A673 (cell line): Measurements from ENCODE around the gene ZCRB1. TPM values are rescaled to one million over a fixed set of nuclear protein-coding genes. Genes with fewer than 3 reads are reported as not detected.
"Not testable (repeated sequence)": the region's sequence is repeated elsewhere in the genome, so short reads cannot be mapped to it uniquely, and the experiment has no call there.

Experiments used
- BruUV-seq: library from RNA; stranded (reverse); fragments of 400-500 nt; replicated peaks from 2 replicates; lab custom pipeline; 2021; lab: Mats Ljungman, UMichigan
- CTCF ChIA-PET: fragments of 300-600 bp; sonication (Branson Sonifier 250); formaldehyde crosslinking; loops from one replicate; lab custom pipeline; 2022; ENCODE audit warnings: antibody characterized with exemption; lab: Charles Lee
- POLR2A ChIA-PET: fragments of 300-600 bp; sonication (Branson Sonifier 250); formaldehyde crosslinking; loops from one replicate; lab custom pipeline; 2022; ENCODE audit warnings: antibody characterized with exemption; ENCODE audit not compliant: low non-redundant PET; lab: Charles Lee
- DNase-seq: peaks from one replicate; pipeline ENCODE4 v3.0.0-alpha.2; 2015; ENCODE audit warnings: low spot score
- H3K27ac ChIP-seq: fragments of 200-600 bp; sonication (generic); 2 replicates; pipeline ENCODE4 v1.5.1; 2016; ENCODE audit warnings: mixed run types, low read depth, mild to moderate bottlenecking, mixed read lengths, antibody characterized with exemption, low read length; ENCODE audit not compliant: poor library complexity, severe bottlenecking
- H3K27me3 ChIP-seq: fragments of 200-600 bp; sonication (generic); replicated peaks from 2 replicates; pipeline ENCODE4 v1.6.1; 2017; ENCODE audit warnings: mixed run types, low read depth, mild to moderate bottlenecking, mixed read lengths, antibody characterized with exemption, low read length; ENCODE audit not compliant: insufficient read depth, poor library complexity
- H3K36me3 ChIP-seq: fragments of 200-600 bp; sonication (generic); 2 replicates; pipeline ENCODE4 v1.6.1; 2016; ENCODE audit warnings: mixed run types, mild to moderate bottlenecking, mixed read lengths, antibody characterized with exemption, low read length; ENCODE audit not compliant: insufficient read depth, poor library complexity, severe bottlenecking
- H3K4me1 ChIP-seq: fragments of 200-600 bp; sonication (generic); 2 replicates; pipeline ENCODE4 v1.6.1; 2017; ENCODE audit warnings: mixed run types, mild to moderate bottlenecking, mixed read lengths, antibody characterized with exemption, low read length; ENCODE audit not compliant: insufficient read depth, poor library complexity, severe bottlenecking
- H3K4me3 ChIP-seq: fragments of 200-600 bp; sonication (generic); 2 replicates; pipeline ENCODE4 v1.5.1; 2016; ENCODE audit warnings: low read depth, mixed run types, mild to moderate bottlenecking, mixed read lengths, low read length; ENCODE audit not compliant: poor library complexity, severe bottlenecking
- H3K9me3 ChIP-seq: fragments of 200-600 bp; sonication (generic); 2 replicates; pipeline ENCODE4 v1.6.1; 2016; ENCODE audit warnings: mixed run types, low read depth, mild to moderate bottlenecking, mixed read lengths, antibody characterized with exemption, low read length; ENCODE audit not compliant: poor library complexity, severe bottlenecking
- EZH2 ChIP-seq: fragments of 200-600 bp; sonication (generic); IDR thresholded peaks from 2 replicates; pipeline ENCODE4 v1.6.1; 2017; ENCODE audit warnings: borderline replicate concordance, low read depth, mild to moderate bottlenecking, mixed read lengths, antibody characterized with exemption, low read length; ENCODE audit not compliant: poor library complexity, severe bottlenecking
- intact Hi-C: fragments of 100-400 bp; cut with micrococcal nuclease; formaldehyde crosslinking; loops from one replicate; pipeline ENCODE4 v1.10.0; 2022; ENCODE audit not compliant: unreplicated experiment
- total RNA-seq: library from RNA; stranded (reverse); gene quantifications from 2 replicates; pipeline ENCODE4 v1.2.3, GENCODE V29; 2021
- TF ChIP-seq, protein P1 (sequence below): fragments of 300-800, 200-600 bp; sonication (generic); conservative IDR thresholded peaks from 2 replicates; pipeline ENCODE4 v1.5.1; 2017; ENCODE audit warnings: low read depth, mild to moderate bottlenecking, antibody characterized with exemption, low read length, moderate library complexity, mixed read lengths

Gene ZCRB1
- total RNA-seq, 1 experiment from 2014 or later, result 110 TPM

DNA sequence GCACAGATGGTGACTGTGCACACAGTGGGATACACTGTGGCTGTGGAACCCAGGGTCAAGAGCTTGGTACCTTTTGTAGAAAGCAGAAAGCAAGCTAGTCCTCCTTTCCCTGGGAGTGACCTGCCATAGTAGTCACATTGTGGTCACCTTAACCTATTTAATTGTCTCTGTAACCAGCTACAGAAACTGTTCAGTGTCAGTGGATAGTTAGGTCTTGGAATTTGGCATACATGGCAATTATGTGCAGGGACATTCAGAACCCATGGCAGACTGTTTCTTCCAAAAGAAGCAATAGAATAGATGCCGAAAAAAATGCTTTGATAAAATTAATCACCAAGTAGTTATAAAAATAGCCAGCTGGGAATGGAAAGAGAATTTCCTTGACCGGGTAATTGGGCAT lies 30.4 kb upstream of the ZCRB1 start:
- H3K4me1 ChIP-seq, result no peaks in the 10 kb centered on the region
- no peak overlapping the region for H3K27ac ChIP-seq
- BruUV-seq, result no TSS peak
- H3K9me3 ChIP-seq, result no peaks in the 10 kb centered on the region
- TF ChIP-seq EZH2, result no peak
- TF ChIP-seq, protein P1, sequence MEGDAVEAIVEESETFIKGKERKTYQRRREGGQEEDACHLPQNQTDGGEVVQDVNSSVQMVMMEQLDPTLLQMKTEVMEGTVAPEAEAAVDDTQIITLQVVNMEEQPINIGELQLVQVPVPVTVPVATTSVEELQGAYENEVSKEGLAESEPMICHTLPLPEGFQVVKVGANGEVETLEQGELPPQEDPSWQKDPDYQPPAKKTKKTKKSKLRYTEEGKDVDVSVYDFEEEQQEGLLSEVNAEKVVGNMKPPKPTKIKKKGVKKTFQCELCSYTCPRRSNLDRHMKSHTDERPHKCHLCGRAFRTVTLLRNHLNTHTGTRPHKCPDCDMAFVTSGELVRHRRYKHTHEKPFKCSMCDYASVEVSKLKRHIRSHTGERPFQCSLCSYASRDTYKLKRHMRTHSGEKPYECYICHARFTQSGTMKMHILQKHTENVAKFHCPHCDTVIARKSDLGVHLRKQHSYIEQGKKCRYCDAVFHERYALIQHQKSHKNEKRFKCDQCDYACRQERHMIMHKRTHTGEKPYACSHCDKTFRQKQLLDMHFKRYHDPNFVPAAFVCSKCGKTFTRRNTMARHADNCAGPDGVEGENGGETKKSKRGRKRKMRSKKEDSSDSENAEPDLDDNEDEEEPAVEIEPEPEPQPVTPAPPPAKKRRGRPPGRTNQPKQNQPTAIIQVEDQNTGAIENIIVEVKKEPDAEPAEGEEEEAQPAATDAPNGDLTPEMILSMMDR, result no peak
- intact Hi-C loops, result no loop called here
- no peak overlapping the region for H3K4me3 ChIP-seq
- H3K36me3 ChIP-seq, result peaks cover 11% of the 10 kb centered on the region
- POLR2A ChIA-PET, result no interaction called here
- no peak for DNase-seq
- no peaks in the 10 kb centered on the region for H3K27me3 ChIP-seq
- CTCF ChIA-PET, result no interaction called here

DNA sequence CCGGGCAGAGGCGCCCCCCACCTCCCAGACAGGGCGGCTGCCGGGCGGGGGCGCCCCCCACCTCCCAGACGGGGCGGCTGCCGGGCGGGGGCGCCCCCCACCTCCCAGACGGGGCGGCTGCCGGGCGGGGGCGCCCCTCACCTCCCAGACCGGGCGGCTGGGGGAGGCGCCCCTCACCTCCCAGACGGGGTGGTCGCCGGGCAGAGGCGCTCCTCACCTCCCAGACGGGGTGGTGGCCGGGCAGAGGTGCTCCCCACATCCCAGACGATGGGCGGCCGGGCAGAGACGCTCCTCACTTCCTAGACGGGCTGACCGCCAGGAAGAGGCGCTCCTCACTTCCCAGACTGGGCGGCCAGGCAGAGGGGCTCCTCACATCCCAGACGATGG lies 24.1 kb upstream of the ZCRB1 start:
- POLR2A ChIA-PET, DNase-seq, CTCF ChIA-PET, H3K4me3 ChIP-seq, BruUV-seq, intact Hi-C loops, H3K36me3 ChIP-seq, H3K4me1 ChIP-seq, H3K27me3 ChIP-seq, H3K9me3 ChIP-seq, H3K27ac ChIP-seq: not testable (repeated sequence)

DNA sequence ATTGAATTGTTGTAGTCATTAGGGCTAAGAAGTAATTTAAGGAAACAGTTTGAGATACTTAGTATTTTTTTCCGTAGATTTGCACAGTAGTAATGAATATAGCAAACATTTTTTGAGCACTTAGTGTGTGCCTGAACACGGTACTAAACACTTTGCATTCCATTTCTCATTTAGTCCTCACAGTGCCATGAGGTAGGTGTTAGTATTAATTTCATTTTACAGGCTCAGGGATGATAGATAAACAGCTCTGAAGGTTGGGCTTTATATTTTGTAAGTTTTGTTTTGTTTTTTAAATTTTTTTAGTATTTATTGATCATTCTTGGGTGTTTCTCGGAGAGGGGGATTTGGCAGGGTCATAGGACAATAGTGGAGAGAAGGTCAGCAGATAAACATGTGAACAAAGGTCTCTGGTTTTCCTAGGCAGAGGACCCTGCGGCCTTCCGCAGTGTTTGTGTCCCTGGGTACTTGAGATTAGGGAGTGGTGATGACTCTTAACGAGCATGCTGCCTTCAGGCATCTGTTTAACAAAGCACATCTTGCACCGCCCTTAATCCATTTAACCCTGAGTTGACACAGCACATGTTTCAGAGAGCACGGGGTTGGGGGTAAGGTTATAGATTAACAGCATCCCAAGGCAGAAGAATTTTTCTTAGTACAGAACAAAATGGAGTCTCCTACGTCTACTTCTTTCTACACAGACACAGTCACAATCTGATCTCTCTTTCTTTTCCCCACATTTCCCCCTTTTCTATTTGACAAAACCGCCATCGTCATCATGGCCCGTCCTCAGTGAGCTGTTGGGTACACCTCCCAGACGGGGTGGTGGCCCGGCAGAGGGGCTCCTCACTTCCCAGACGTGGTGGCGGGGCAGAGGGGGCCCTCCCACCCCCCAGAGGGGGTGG lies 23.5 kb upstream of the ZCRB1 start:
- DNase-seq, H3K4me3 ChIP-seq, H3K27me3 ChIP-seq, BruUV-seq, CTCF ChIA-PET, H3K9me3 ChIP-seq, intact Hi-C loops, H3K4me1 ChIP-seq, POLR2A ChIA-PET, H3K36me3 ChIP-seq, H3K27ac ChIP-seq: not testable (repeated sequence)

DNA sequence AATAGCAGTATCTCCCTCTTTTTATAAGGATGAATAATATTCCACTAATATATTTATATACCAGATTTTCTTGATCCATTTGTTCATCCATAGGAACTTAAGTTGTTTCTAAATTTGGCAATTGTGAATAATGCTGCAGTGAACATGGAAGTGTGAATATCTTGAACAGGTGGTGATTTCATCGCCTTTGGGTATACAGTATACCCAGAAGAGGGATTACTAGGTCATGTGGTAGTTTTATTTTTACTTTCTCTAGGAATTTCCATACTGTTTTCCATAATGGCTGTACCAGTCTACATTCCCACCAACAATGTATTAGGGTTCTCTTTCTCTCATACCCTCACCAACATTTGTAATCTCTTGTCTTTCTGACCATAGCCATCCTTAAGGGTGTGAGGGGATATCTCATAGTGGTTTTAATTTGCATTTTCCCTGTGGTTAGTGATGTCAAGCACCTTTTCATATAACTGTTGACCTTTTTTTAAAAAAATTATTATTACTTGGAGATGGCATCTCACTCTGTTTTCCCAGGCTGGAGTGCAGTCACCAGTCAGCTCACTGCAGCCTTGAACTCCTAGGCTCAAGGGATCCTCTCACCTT lies 20.6 kb upstream of the ZCRB1 start:
- Histone ChIP-seq H3K36me3 (no peaks in the 10 kb centered on the region), H3K27me3 (no peaks in the 10 kb centered on the region), H3K4me3 (no peak overlapping the region), H3K27ac (no peak overlapping the region), H3K4me1 (no peaks in the 10 kb centered on the region), H3K9me3 (no peaks in the 10 kb centered on the region)
- no peak for DNase-seq
- intact Hi-C loops, result no loop called here
- POLR2A ChIA-PET, result no interaction called here
- CTCF ChIA-PET, result no interaction called here
- TF ChIP-seq EZH2, result no peak
- TF ChIP-seq, protein P1, result no peak
- no TSS peak for BruUV-seq
